ENCODE data around the gene DCLK1. TPM values are rescaled to one million over a fixed set of nuclear protein-coding genes. Genes with fewer than 3 reads are reported as not detected.
"Not testable (repeated sequence)": the region's sequence is repeated elsewhere in the genome, so short reads cannot be mapped to it uniquely, and the experiment has no call there.

Gene DCLK1
- total RNA-seq, 1 donor from 2014 or later: not detected

- no peak for DNase-seq (ENCODE audit: low spot score)
- ATAC-seq: no peak
Measured at GRCh38 chr13:35990196-35990595, 141.0 kb downstream of the DCLK1 start.

- no peak for DNase-seq (ENCODE audit: low spot score)
- ATAC-seq: no peak
Measured at GRCh38 chr13:35988648-35989081, 142.5 kb downstream of the DCLK1 start.

- ATAC-seq (peak; percentile 81), DNase-seq (ENCODE audit: low spot score) (peak; percentile 59)
Measured at GRCh38 chr13:35987572-35988513, 143.3 kb downstream of the DCLK1 start.

- ATAC-seq (no peak), DNase-seq (ENCODE audit: low spot score) (no peak)
Measured at GRCh38 chr13:35984776-35985453, 146.3 kb downstream of the DCLK1 start.

GRCh38 chr13:35984287-35984686, 146.9 kb downstream of the DCLK1 start:
- DNase-seq (ENCODE audit: low spot score) (no peak), ATAC-seq (no peak)

GRCh38 chr13:35983703-35984102, 147.5 kb downstream of the DCLK1 start:
- not testable (repeated sequence) for DNase-seq (ENCODE audit: low spot score); ATAC-seq

- no peak for ATAC-seq
- no peak for DNase-seq (ENCODE audit: low spot score)
Measured at GRCh38 chr13:35983206-35983605, 148.0 kb downstream of the DCLK1 start.

- ATAC-seq (peak; percentile 33), DNase-seq (ENCODE audit: low spot score) (no peak)
Measured at GRCh38 chr13:35979361-35979951, 151.7 kb downstream of the DCLK1 start.

- DNase-seq (ENCODE audit: low spot score) (no peak), ATAC-seq (peak; percentile 87)
Measured at GRCh38 chr13:35978607-35979316, 152.4 kb downstream of the DCLK1 start.

- DNase-seq (ENCODE audit: low spot score) (no peak), ATAC-seq (no peak)
Measured at GRCh38 chr13:35977060-35977459, 154.1 kb downstream of the DCLK1 start.

GRCh38 chr13:35976126-35976525, 155.1 kb downstream of the DCLK1 start:
- DNase-seq (ENCODE audit: low spot score): no peak
- no peak for ATAC-seq

- DNase-seq (ENCODE audit: low spot score); ATAC-seq: not testable (repeated sequence)
Measured at GRCh38 chr13:35966951-35967350, 164.2 kb downstream of the DCLK1 start.

GRCh38 chr13:35966024-35966423, 165.2 kb downstream of the DCLK1 start:
- no peak for ATAC-seq
- DNase-seq (ENCODE audit: low spot score): no peak

- DNase-seq (ENCODE audit: low spot score): no peak
- ATAC-seq: no peak
Measured at GRCh38 chr13:35965226-35965927, 165.8 kb downstream of the DCLK1 start.

- ATAC-seq: peak; percentile 87
- no peak for DNase-seq (ENCODE audit: low spot score)
Measured at GRCh38 chr13:35964863-35965180, 166.4 kb downstream of the DCLK1 start.

- ATAC-seq: no peak
- DNase-seq (ENCODE audit: low spot score): no peak
Measured at GRCh38 chr13:35964011-35964862, 166.9 kb downstream of the DCLK1 start.

GRCh38 chr13:35961461-35962220, 169.5 kb downstream of the DCLK1 start:
- ATAC-seq (no peak), DNase-seq (ENCODE audit: low spot score) (no peak)

GRCh38 chr13:35961002-35961401, 170.2 kb downstream of the DCLK1 start:
- no peak for DNase-seq (ENCODE audit: low spot score)
- no peak for ATAC-seq

GRCh38 chr13:35957996-35958395, 173.2 kb downstream of the DCLK1 start:
- ATAC-seq: no peak
- DNase-seq (ENCODE audit: low spot score): no peak

Data from left lobe of liver (tissue), 2 donors.